NCI-H1417 (cell line): ENCODE measurements around the gene PRMT7.

Experiments used
- DNase-seq, 3 experiments: peaks; one replicate each; lab custom pipeline; 2025; lab: John Stamatoyannopoulos, UW

The PRMT7 gene

DNA sequence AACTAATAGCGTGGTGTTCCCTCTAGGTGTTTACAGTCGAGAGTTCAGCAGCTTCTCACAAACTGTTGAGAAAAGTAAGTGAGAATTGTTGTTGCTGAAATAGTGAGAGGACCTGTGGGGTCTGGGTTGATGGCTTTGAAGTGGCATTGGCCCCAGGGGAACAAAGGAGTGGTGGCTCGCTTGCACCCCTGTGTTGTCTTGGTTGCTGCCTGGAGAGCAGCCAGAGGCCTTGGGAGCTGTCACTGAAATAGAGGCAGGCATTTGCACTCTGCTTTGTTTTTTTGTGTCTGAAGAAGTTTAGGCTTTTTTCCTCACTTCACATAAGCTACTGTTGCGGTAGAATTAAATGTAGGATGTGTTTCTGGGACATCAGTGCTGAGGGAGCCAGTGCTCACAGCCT is 36.8 kb downstream of the PRMT7 start:
- DNase-seq, result no peak

DNA sequence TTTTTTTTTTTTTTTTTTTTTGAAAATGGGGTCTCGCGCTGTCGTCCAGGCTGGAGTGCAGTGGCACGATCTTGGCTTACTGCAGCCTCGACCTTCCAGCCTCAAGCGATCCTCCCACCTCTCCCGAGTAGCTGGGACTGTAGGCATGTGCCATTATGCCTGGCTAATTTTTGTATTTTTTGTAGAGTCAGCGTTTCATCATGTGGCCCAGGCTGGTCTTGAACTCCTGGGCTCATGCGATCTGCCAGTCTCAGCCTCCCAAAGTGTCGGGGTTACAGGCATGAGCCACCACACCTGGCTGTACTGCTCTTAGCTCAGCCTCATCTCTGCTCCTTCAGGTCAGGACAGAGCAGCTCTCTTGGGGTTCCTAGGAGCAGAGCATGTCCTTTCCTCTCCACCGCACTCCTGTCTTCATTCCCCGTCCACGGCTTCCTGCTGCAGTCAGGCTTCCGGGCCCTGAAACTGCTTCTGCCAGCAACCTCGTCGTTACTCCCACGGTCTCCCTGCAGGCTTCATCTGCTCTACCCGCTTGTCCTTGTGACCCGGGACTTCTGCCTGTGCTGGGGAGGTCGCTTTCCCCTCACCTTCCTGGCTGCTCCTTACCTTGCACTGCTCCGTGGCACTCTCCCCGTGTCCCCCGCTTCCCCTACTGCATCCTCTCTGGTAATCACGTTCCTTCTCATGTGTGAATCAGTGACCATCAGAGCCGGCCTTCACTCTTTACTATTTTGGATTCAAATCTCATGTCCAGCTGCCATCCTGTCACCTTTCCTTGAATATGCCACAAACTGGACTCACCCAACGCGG is 38.0 kb downstream of the PRMT7 start:
- DNase-seq, result no peak

DNA sequence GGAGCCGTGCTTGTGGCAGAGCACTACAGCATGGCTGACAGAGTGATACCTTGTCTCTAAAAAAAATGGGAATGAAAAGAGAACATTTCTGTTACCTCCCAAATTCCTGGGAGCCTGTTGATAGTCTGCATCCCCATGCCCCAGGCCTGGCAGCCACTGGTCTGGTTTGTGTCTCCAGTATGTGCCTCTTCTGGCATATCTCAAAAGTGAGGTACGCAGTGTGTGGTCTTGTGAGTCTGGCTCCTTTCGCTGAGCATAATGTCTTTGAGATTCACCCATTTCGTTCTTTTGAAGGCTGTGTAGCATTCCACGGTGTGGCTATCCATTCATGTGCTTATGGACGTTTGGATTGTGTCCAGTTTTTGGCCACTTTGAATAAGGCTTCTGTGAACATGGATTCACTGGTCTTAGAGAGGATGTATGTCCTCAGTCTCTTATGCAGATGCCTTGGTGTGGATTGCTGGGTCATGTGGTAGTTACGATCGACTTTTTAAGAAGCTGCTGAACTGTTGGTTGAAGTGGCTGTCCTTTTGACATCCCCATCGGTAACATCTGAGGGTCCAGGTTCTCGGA is 39.1 kb downstream of the PRMT7 start:
- no peak for DNase-seq

DNA sequence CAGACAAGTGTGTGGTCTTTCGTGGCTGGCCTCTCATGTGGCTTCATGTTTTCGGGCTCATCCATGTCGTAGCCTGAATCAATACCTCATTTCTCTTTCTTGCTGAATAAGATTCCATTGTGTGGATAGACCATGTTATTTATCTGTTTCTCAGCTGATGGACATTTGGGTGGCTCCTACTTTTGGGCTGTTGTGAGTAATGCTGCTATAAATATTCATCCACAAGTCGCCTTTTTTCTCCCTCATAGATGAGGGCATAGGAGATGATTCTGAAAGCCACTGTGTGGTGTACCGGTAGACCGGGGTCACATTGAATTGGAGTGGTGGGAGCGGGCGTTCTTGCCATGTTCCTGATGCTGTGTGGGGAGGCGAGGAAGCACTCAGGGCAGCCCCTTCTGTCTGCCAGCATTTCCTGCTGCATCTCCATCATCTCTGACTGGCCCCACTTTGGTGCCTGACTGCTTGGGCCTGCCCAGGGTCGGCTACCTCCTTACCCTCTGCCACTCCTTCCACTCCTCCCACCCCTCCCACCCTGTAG is 40.1 kb downstream of the PRMT7 start:
- DNase-seq, result no peak

DNA sequence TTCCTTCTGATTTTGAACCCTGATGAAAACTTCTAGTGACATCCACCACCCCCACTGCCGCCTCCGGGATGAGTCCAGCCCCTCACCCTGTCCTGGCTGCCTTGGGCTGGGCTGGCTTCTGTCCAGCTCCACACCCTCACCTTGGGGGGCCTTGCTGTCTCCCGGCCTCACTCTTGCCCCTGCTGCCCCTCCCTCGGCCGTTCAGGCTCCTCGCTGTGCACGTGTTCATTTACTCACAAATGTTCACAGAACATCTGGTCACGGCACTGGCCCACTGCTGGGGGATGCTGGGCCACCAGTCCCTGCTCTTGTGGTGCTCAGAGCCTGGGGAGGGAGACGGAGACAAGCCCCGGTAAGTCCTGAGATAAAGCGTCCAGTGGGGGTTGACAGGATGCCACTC is 40.6 kb downstream of the PRMT7 start:
- DNase-seq, result peak in 1 of 3 experiments; percentile 28

DNA sequence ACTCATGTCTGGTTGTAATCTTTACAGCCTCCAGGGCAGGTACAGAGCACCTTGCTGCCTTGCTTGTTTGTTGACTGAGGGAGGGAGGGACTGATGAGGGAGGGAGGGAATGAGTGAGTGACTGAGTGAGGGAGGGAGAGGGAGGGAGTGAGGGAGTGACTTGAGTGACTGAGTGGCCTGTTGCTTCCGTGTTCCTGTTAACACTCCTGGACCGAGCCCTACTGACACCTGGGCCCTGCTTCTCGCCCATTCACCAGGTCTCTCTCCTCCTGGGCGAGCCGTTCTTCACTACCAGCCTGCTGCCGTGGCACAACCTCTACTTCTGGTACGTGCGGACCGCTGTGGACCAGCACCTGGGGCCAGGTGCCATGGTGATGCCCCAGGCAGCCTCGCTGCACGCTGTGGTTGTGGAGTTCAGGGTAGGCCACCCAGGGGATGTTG is 41.2 kb downstream of the PRMT7 start:
- peak; percentile 27 to 73 (median 61) for DNase-seq

DNA sequence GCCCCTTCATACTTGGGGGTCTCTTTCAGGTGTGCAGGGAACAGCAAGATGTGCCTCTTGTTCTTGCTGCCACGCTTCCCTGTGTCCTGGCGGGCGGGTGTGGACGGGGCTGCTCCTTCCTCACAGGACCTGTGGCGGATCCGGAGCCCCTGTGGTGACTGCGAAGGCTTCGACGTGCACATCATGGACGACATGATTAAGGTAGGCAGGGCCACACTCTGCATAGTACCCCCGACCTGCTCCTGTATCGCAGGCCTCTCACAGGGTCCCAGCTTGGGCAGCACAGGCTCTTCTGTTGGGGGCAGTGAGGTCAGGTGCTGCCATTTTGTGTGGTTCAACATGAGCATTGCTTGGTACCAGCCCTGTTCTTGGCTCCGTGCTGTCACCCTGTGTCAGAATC is 42.5 kb downstream of the PRMT7 start:
- DNase-seq, result no peak

DNA sequence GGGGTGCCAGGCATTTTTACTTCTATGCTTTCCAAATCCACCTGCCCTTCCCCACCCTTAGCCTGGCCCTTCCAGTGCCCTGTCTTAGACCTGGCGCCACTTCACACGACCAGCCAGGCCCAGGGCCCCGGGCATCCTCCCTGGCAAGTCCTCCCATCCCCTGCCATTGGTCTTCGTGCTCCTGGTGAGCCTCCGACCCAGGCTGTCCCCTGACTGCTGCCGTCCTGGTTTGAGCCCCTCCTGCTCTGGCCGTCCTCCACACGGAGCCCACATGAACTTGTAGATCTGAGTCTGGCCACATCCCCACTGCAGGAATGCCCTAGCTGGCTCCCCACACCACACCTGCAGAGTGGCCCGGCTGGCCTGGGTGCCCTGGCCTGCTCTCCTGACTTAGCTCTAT is 44.0 kb downstream of the PRMT7 start:
- no peak for DNase-seq

DNA sequence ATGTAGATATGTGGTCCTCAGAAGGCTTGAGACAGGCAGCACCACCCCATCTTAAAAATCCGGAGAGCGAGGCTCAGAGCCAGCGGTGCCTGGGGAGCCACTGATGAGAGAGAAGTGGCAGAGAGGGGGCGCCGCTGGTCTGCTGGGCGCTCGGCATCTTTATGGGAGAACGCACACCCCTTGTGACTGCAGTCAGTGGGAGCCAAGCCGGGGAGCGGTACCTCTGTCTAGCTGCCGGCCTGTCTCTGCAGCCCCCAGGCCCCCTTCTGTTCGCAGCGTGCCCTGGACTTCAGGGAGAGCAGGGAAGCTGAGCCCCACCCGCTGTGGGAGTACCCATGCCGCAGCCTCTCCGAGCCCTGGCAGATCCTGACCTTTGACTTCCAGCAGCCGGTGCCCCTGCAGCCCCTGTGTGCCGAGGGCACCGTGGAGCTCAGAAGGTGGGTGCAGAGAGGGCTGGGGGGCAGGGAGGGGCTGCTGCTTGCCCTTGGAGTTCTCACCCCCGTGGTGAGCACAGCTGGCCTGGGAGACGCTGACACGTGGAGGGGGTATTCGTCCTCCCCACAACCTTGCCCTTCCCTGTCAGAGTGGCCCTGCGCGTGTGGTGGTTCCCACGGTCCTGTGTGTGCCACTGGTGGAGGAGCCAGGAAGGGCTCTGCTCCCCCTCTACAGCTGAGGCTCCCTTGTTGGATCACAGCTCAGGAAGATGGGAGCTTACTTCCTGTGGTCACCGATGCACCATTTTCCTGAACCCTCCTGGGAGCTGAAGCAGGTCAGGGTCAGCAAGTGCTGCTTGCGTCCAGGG is 44.8 kb downstream of the PRMT7 start:
- peak in 1 of 3 experiments; percentile 2 for DNase-seq

DNA sequence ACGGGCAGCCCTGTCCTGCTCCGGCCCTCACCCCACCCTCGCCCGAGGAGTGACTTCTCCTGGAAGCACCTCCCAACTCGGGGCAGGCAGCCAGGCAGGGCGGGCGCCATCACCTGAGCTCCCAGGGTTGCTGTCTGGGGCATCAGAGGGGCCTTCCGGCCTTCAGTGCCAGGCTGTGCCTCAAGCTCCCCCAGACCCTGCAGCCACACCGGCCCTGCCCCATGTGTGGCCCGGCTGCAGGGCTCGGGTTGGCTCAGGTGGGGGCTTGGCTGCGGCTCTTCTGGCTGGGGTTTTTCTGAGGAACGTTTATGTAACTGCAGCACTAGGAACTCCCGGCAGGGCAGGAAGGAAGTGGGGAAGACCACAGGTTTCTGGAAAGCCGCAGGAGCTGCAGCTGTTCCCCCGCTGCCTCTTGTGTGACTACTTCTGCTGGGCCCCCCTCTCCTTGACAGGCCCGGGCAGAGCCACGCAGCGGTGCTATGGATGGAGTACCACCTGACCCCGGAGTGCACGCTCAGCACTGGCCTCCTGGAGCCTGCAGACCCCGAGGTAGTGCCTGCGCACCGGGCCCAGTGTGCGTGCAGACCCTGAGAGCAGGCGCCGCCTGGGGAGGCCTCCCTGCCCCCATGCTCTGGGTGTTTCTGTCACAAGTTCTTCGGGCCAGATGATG is 45.6 kb downstream of the PRMT7 start:
- DNase-seq, result no peak

DNA sequence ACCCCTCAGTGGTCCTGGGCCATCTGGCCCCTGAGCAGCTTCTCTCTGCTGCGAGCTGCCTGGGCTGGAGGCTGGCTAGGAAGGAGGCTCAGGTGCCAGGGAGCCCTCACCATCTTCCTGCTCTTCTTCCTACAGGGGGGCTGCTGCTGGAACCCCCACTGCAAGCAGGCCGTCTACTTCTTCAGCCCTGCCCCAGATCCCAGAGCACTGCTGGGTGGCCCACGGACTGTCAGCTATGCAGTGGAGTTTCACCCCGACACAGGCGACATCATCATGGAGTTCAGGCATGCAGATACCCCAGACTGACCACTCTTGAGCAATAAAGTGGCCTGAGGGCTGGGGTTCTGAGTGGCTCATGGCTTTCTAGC is 46.1 kb downstream of the PRMT7 start:
- DNase-seq, result no peak

DNA sequence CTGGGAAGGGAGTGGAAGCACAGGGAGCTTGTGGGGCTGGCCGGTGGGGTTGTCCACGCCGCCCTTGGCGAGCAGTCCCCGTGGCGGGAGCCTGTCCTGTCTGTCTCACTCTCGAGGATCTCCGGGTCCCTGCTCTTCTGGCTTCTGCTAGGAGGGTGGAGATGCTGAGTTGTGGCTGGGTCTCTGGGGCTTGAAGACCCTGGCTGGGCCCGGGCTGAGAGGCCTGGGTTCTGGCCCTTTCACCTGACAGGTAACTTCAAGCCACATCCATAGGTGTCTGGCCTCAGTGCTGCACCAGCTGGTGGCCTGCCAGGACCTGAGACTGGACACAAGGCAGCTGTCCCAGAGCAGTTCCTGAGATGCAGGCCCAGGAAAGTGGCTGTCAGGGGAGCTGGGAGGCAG is 46.7 kb downstream of the PRMT7 start:
- no peak for DNase-seq

DNA sequence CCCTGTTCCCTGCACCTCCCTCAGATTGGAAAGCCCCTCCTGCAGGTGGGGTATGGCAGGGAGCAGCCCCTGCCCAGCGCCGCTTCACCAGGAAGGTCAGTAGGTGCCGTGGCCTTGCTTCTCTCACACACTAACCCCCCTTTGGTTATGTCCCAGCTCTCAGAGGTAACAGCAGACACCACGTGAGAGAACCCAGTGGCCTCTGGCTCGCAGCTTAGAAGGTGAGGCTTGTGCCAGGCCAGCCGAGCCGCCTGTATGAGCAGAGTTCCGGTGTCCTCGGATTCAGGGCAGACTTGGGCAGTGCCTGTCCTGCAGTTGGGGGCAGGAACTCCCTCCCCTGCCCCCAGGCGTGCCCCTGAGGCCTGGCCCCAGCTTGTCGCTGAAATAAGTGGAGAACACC is 47.1 kb downstream of the PRMT7 start:
- DNase-seq, result no peak

DNA sequence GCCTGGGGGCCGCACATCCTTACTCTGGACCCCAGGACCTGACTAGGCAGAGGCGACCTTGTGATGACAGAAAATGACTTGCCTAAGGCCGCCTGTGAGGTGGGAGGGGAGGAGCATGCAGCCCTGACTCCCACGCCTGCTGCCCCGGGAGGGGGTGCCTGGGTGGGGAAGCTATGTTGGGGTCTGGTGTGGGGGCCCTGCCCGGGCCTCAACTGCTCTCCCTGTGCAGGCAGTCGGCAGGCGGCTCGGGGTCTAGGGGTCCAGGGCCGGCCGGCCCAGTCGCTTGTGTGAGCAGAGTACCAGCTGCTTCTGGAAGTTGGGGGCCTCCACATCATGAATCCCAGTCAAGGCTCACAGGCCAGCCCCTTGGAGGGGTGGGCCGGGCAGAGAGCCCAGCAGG is 48.1 kb downstream of the PRMT7 start:
- no peak for DNase-seq

DNA sequence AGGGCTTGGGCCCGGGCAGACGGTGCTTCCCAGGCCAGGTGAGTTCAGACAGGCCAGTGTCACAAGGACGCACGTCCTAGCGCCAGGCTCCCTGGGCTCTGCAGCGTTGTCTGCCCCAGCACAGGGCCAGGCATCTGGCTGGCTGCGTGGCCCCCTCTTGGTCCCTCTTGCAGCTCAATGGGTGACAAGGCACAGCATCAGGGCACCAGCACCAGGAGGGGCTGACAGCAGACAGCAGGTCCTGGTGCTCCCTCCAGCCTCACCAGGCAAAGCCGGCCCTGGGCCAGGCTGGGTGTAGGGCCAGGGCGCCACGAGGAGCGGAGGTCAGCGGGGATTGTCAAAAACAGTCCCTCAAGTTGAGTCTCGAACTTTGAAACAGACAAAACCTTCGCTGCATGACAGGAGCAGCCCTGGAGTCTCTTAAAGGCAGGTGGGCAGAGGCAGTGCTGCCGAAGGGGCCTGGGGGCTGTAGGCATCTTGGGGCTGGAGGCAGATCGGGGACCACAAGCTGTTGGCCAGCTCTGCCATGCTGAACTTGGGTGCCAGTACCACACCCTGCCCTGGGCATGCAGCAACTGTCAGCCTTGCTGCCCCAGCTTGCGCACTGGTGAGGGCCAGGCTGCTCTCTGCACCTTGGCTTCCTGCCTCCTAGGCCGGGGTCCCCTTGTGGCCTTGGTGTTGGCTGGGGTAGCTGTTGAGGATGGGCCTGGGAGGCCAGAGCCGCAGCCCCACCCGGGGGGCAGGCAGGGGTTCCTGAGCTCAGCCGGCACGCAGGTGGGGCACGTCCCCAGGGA is 48.8 kb downstream of the PRMT7 start:
- DNase-seq, result no peak

DNA sequence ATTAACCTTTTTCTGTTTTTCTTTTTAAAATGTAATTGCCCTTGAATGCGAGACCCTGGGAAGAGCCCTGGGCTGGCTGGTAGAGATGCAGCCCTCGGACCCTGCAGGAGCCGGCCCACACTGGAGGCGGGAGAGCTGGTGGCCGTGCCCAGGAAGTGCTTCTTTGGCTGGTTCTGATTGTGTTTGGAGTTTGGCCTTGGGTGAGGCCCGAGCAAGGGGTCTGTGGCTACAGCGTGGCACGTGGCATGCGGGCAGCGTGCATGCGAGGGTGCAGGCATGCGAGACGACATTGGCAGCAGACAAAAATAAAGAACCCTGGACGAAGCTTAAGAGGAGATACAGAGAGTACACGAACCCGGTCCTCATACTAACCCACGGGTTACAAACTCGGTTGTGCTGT is 49.7 kb downstream of the PRMT7 start:
- no peak for DNase-seq

DNA sequence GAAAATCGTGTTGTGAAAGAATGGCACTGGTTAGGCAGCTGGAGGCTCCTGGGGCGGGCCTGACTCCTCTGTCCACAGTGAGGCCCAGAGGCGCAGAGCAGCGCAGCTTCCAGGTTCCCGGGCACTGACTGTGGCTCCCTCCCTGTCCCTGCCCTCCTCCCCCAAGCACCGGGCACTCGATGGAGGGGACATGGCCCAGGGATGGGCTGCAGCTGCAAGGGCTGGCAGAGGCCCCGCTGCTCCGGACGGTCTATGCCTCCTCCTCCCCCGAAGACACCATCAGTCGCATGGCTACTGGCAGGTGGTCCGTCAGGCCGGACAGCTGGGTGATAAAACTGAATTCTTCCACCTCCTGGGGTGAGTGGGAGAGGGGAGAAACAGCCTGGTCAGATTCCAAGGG is 50.1 kb downstream of the PRMT7 start:
- no peak for DNase-seq

DNA sequence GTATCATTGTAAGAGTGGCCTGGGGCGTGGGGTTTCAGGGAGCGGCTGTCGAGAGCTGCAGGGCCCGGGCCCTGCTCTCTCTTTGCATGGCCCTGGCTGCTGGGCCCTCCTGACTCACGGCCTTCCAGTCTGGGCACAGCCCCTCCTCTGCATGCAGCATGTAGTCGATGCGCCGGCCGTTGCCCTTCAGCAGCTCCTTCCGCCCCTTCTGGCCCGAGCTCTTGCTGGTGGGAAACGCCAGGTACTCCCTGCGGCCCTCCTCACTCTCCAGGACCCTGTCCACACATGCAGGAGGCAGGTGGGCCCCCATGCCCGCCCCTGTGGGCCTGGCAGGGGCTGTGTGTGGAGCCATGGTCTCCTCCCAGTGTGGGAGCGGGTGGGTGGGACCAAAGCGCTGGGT is 50.7 kb downstream of the PRMT7 start:
- no peak for DNase-seq

DNA sequence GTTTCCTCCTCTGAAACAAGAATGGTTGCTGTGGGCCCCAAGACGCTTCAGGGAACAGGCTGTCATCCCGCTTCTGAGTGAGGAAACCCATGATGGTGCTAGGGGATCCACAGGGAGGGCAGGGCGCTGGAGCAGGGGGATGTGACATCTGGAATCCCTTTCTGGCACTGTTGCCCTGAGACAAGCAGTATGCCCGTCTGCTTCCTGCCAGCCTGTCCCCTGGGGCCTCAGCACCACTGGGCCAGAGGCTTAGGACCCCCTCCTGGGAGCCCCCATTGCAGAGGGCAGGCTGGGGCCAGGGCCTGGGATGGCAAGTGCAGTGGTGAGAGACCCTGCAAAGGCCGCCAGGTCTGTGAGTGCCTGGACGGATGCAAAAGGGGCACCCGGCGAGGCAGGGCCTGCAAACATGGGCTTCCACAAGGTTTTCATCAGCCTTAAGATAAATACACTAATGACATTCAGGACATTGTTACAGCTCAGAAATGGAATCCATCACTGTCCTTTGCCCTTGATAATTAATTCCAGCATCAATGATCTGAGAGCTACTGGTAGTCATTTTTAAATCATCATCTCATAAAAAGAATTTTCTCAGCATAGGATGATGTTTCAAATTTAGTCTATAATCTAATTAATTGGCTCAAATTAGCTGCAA is 51.6 kb downstream of the PRMT7 start:
- DNase-seq, result no peak

DNA sequence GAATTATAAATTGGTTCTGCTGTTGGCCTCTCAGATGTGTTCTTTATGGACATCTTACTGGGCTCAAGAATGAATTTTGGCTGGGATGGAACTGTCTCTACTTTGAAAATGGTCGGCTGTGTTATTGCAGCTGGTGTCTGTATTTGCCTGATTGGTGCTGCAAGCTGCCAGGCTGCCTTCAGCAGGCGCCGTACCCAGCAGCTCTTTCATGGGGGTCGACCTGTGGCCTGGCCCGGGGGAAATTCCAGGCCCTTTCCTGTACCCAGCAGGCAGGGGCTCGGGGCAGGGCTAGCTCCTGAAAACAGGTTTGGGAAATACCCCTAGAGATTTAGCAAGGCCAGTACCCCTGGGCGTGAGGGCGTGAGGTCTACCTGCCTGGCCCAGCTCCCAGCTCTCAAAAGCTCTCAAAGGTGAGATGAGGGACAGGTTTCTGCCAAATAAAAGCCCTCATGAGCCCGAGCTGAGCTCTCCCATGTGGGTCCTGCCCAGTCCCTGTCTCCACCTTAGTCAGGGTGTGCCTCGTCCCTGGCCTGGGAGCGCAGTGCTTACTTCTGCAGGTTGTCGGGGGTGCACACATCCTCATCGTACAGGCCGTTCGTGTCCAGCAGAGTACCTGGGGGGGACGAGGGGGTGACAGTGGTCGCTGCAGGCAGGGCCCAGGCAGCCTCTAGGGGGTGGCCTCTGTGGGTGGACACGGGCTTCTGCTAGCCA is 52.3 kb downstream of the PRMT7 start:
- DNase-seq, result no peak
